H1 (cell line): ENCODE measurements around the gene RADX.

Source experiments
- ATF3 ChIP-seq: IDR thresholded peaks from 2 replicates; pipeline ENCODE4 v1.6.1; 2011; ENCODE audit warnings: low read depth, mild to moderate bottlenecking, low read length; ENCODE audit not compliant: insufficient read depth
- CBX8 ChIP-seq: fragments of 300-800, 300-1000 bp; sonication (generic); IDR thresholded peaks from 2 replicates; pipeline ENCODE4 v1.7.1; 2016; ENCODE audit warnings: low read depth, low read length, borderline replicate concordance
- CEBPB ChIP-seq: IDR thresholded peaks from 2 replicates; pipeline ENCODE4 v1.6.1; 2012; ENCODE audit warnings: low read depth, low read length
- CTCF ChIP-seq, 3 experiments: IDR thresholded peaks; 1 replicate in 2 of 3; 2 replicates in 1 of 3; pipeline versions ENCODE4 v1.5.1 to v1.6.1; 2011; ENCODE audit warnings: low read length in 3 of 3, mild to moderate bottlenecking in 3 of 3, inconsistent platforms in 2 of 3, low read depth in 1 of 3, moderate library complexity in 1 of 3; ENCODE audit not compliant: insufficient read depth in 1 of 3; ENCODE audit errors: control extremely low read depth in 1 of 3
- EZH2 ChIP-seq: fragments of 200-600 bp; sonication (generic); IDR thresholded peaks from 2 replicates; pipeline ENCODE4 v1.7.1; 2012; ENCODE audit warnings: low read depth, mild to moderate bottlenecking, moderate library complexity, low read length, inconsistent platforms; ENCODE audit not compliant: severe bottlenecking
- GTF2F1 ChIP-seq: IDR thresholded peaks from 2 replicates; pipeline ENCODE4 v1.6.1; 2012; ENCODE audit warnings: low read depth, low read length, improper control_type of control experiment, borderline replicate concordance
- HDAC2 ChIP-seq, 2 experiments: fragments of 300-600 bp in 1 of 2; sonication (generic) in 1 of 2; IDR thresholded peaks; 2 replicates each; pipeline ENCODE4 v1.6.1; 2011 to 2012; ENCODE audit warnings: low read depth in 2 of 2, low read length in 2 of 2, mild to moderate bottlenecking in 2 of 2, moderate library complexity in 2 of 2, borderline replicate concordance in 1 of 2, inconsistent platforms in 1 of 2
- MAFK ChIP-seq: IDR thresholded peaks from 2 replicates; pipeline ENCODE4 v1.6.1; 2012; ENCODE audit warnings: low read depth, mild to moderate bottlenecking, improper control_type of control experiment, low read length
- POLR2A ChIP-seq, 2 experiments: IDR thresholded peaks; 1 replicate in 1 of 2; 2 replicates in 1 of 2; pipeline ENCODE4 v1.6.1; 2011; ENCODE audit warnings: low read depth in 2 of 2, low read length in 2 of 2, mild to moderate bottlenecking in 2 of 2; ENCODE audit errors: control extremely low read depth in 1 of 2
- RFX5 ChIP-seq: IDR thresholded peaks from 2 replicates; pipeline ENCODE4 v1.6.1; 2011; ENCODE audit warnings: low read depth, low read length, improper control_type of control experiment, borderline replicate concordance
- SP2 ChIP-seq: IDR thresholded peaks from 2 replicates; pipeline ENCODE4 v1.6.1; 2012; ENCODE audit warnings: mild to moderate bottlenecking, low read length, inconsistent platforms
- SRF ChIP-seq: IDR thresholded peaks from 2 replicates; pipeline ENCODE4 v1.6.1; 2011; ENCODE audit warnings: mild to moderate bottlenecking, low read depth, low read length, moderate library complexity
- YY1 ChIP-seq: IDR thresholded peaks from 2 replicates; pipeline ENCODE4 v1.6.1; 2011; ENCODE audit warnings: low read depth, mild to moderate bottlenecking, low read length

GRCh38 chrX:106728337-106728736, 116.6 kb downstream of the RADX start:
- TF ChIP-seq CEBPB (no peak), CTCF (IDR thresholded peaks at IDR 0.05; ENCODE audit: control extremely low read depth in 1 of 3, insufficient read depth in 1 of 3, low read depth in 1 of 3, low read length in 3 of 3) (no peak), EZH2 (no peak), ATF3 (no peak), POLR2A (IDR thresholded peaks at IDR 0.05; ENCODE audit: control extremely low read depth in 1 of 2, low read depth in 2 of 2, low read length in 2 of 2) (no peak), MAFK (no peak), SRF (no peak), CBX8 (no peak), HDAC2 (IDR thresholded peaks at IDR 0.05; ENCODE audit: borderline replicate concordance in 1 of 2, low read depth in 2 of 2, low read length in 2 of 2) (no peak), RFX5 (no peak), SP2 (no peak), YY1 (no peak), GTF2F1 (no peak)
